HEK293 (cell line): Measurements from ENCODE around the gene POFUT2.

Experiments
- KLF10 ChIP-seq: fragments of 450-650 bp; IDR thresholded peaks from 2 replicates; pipeline ENCODE4 v1.5.1; 2018; ENCODE audit warnings: missing biosample characterization, mild to moderate bottlenecking, missing genetic modification characterization
- PATZ1 ChIP-seq: fragments of 450-650 bp; formaldehyde crosslinking; IDR thresholded peaks from 2 replicates; pipeline ENCODE4 v1.5.1; 2016; ENCODE audit warnings: missing biosample characterization, missing genetic modification characterization
- RBAK ChIP-seq: fragments of 450-650 bp; formaldehyde crosslinking; IDR thresholded peaks from 2 replicates; pipeline ENCODE4 v1.5.1; 2016; ENCODE audit warnings: missing biosample characterization, missing genetic modification characterization
- YY1 ChIP-seq: fragments of 450-650 bp; formaldehyde crosslinking; IDR thresholded peaks from 2 replicates; pipeline ENCODE4 v1.5.1; 2018; ENCODE audit warnings: missing biosample characterization, missing genetic modification characterization
- ZBTB10 ChIP-seq: fragments of 450-650 bp; formaldehyde crosslinking; IDR thresholded peaks from 2 replicates; pipeline ENCODE4 v1.5.1; 2016; ENCODE audit warnings: missing biosample characterization, missing genetic modification characterization
- ZNF274 ChIP-seq, 2 experiments: fragments of 200-500 bp in 1 of 2; fragments of 450-650 bp in 1 of 2; sonication (Bioruptor generic) in 1 of 2; formaldehyde crosslinking in 1 of 2; IDR thresholded peaks; 2 replicates each; pipeline versions ENCODE4 v1.5.1 to v1.6.1; 2014 to 2016; ENCODE audit warnings: borderline replicate concordance in 1 of 2, inconsistent platforms in 1 of 2, low read length in 1 of 2, missing biosample characterization in 1 of 2, missing genetic modification characterization in 1 of 2
- TF ChIP-seq, protein P1 (sequence below): fragments of 450-650 bp; formaldehyde crosslinking; conservative IDR thresholded peaks from 2 replicates; pipeline ENCODE4 v1.5.1; 2016; ENCODE audit warnings: low read depth, missing biosample characterization, missing genetic modification characterization
- TF ChIP-seq, protein P2 (sequence below): fragments of 450-650 bp; formaldehyde crosslinking; IDR thresholded peaks from 2 replicates; pipeline ENCODE4 v1.5.1; 2016; ENCODE audit warnings: missing biosample characterization, missing genetic modification characterization
- TF ChIP-seq, protein P3 (sequence below): fragments of 450-650 bp; formaldehyde crosslinking; IDR thresholded peaks from 2 replicates; pipeline ENCODE4 v1.5.1; 2016; ENCODE audit warnings: missing biosample characterization, missing genetic modification characterization
- TF ChIP-seq, protein P4 (sequence below): fragments of 450-650 bp; formaldehyde crosslinking; IDR thresholded peaks from 2 replicates; pipeline ENCODE4 v1.5.1; 2016; ENCODE audit warnings: missing biosample characterization, missing genetic modification characterization, low read depth
- TF ChIP-seq, protein P5 (sequence below): fragments of 450-650 bp; formaldehyde crosslinking; IDR thresholded peaks from 2 replicates; pipeline ENCODE4 v1.5.1; 2016; ENCODE audit warnings: missing biosample characterization, missing genetic modification characterization

DNA sequence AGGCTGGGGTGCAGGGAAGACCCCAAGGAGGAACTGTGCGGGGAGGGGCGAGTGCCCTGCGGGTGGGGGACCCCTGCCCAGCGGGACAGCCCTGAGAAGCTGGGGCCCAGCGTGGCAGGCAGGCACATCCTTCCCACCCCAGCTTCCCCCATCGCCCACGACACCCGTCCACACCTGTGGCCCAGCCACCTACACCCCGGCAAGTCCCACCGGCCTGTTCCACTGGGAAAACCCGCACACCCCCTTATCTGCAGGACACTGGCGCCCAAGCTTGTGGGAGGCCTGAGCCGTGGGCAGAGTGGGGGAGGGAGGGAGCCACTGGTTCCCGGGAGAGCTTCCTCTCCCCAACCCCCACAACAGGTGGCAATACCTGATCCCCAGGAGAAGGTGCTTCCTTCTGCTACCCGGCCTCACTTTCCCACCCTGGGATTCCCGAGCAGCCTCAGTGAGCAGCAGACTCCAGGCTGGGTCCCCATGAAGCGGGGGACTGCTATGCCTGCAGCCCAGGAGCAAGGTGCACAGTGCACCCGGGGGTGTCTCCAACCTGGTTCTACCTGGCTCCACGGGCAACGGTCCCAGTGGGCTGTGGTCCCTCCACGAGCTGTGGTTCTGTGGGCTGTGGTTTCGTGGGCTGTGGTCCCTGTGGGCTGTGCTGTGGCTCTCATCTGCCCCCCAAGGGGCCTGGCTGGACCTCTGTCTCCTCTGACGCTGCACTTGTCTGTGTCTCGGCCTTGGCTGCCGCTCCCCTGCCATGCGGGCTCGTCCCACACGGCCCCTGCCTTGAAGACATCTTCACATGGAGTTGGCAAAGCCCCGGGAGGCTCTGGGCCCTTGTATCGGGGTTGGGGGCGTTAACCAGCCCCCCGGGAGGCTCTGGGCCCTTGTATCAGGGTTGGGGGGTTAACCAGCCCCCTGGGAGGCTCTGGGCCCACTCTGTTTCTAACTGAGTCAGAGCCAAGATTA, 37.8 kb upstream of the POFUT2 start:
- TF ChIP-seq, protein P1, sequence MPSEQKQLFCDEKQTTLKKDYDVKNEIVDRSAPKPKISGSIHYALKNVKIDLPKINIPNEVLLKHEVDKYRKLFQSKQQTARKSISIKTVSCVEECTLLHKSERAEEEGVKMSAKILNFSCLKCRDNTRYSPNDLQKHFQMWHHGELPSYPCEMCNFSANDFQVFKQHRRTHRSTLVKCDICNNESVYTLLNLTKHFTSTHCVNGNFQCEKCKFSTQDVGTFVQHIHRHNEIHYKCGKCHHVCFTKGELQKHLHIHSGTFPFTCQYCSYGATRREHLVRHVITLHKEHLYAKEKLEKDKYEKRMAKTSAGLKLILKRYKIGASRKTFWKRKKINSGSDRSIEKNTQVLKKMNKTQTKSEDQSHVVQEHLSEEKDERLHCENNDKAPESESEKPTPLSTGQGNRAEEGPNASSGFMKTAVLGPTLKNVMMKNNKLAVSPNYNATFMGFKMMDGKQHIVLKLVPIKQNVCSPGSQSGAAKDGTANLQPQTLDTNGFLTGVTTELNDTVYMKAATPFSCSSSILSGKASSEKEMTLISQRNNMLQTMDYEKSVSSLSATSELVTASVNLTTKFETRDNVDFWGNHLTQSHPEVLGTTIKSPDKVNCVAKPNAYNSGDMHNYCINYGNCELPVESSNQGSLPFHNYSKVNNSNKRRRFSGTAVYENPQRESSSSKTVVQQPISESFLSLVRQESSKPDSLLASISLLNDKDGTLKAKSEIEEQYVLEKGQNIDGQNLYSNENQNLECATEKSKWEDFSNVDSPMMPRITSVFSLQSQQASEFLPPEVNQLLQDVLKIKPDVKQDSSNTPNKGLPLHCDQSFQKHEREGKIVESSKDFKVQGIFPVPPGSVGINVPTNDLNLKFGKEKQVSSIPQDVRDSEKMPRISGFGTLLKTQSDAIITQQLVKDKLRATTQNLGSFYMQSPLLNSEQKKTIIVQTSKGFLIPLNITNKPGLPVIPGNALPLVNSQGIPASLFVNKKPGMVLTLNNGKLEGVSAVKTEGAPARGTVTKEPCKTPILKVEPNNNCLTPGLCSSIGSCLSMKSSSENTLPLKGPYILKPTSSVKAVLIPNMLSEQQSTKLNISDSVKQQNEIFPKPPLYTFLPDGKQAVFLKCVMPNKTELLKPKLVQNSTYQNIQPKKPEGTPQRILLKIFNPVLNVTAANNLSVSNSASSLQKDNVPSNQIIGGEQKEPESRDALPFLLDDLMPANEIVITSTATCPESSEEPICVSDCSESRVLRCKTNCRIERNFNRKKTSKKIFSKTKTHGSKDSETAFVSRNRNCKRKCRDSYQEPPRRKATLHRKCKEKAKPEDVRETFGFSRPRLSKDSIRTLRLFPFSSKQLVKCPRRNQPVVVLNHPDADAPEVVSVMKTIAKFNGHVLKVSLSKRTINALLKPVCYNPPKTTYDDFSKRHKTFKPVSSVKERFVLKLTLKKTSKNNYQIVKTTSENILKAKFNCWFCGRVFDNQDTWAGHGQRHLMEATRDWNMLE (tag by site-specific recombination), result no peak
- TF ChIP-seq, protein P2, sequence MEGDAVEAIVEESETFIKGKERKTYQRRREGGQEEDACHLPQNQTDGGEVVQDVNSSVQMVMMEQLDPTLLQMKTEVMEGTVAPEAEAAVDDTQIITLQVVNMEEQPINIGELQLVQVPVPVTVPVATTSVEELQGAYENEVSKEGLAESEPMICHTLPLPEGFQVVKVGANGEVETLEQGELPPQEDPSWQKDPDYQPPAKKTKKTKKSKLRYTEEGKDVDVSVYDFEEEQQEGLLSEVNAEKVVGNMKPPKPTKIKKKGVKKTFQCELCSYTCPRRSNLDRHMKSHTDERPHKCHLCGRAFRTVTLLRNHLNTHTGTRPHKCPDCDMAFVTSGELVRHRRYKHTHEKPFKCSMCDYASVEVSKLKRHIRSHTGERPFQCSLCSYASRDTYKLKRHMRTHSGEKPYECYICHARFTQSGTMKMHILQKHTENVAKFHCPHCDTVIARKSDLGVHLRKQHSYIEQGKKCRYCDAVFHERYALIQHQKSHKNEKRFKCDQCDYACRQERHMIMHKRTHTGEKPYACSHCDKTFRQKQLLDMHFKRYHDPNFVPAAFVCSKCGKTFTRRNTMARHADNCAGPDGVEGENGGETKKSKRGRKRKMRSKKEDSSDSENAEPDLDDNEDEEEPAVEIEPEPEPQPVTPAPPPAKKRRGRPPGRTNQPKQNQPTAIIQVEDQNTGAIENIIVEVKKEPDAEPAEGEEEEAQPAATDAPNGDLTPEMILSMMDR (tag by site-specific recombination), result no peak
- TF ChIP-seq, protein P3, sequence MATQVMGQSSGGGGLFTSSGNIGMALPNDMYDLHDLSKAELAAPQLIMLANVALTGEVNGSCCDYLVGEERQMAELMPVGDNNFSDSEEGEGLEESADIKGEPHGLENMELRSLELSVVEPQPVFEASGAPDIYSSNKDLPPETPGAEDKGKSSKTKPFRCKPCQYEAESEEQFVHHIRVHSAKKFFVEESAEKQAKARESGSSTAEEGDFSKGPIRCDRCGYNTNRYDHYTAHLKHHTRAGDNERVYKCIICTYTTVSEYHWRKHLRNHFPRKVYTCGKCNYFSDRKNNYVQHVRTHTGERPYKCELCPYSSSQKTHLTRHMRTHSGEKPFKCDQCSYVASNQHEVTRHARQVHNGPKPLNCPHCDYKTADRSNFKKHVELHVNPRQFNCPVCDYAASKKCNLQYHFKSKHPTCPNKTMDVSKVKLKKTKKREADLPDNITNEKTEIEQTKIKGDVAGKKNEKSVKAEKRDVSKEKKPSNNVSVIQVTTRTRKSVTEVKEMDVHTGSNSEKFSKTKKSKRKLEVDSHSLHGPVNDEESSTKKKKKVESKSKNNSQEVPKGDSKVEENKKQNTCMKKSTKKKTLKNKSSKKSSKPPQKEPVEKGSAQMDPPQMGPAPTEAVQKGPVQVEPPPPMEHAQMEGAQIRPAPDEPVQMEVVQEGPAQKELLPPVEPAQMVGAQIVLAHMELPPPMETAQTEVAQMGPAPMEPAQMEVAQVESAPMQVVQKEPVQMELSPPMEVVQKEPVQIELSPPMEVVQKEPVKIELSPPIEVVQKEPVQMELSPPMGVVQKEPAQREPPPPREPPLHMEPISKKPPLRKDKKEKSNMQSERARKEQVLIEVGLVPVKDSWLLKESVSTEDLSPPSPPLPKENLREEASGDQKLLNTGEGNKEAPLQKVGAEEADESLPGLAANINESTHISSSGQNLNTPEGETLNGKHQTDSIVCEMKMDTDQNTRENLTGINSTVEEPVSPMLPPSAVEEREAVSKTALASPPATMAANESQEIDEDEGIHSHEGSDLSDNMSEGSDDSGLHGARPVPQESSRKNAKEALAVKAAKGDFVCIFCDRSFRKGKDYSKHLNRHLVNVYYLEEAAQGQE (tag by site-specific recombination), result no peak
- TF ChIP-seq ZNF274 (IDR thresholded peaks at IDR 0.05; ENCODE audit: low read length) (no peak), ZNF274 (tag by site-specific recombination; IDR thresholded peaks at IDR 0.05; ENCODE audit: borderline replicate concordance) (no peak), KLF10 (tag by site-specific recombination) (no peak), YY1 (tag by site-specific recombination) (no peak), PATZ1 (tag by site-specific recombination) (no peak), ZBTB10 (tag by site-specific recombination) (no peak), RBAK (no peak)
- TF ChIP-seq, protein P4, sequence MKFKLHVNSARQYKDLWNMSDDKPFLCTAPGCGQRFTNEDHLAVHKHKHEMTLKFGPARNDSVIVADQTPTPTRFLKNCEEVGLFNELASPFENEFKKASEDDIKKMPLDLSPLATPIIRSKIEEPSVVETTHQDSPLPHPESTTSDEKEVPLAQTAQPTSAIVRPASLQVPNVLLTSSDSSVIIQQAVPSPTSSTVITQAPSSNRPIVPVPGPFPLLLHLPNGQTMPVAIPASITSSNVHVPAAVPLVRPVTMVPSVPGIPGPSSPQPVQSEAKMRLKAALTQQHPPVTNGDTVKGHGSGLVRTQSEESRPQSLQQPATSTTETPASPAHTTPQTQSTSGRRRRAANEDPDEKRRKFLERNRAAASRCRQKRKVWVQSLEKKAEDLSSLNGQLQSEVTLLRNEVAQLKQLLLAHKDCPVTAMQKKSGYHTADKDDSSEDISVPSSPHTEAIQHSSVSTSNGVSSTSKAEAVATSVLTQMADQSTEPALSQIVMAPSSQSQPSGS (tag by site-specific recombination), result no peak
- TF ChIP-seq, protein P5, sequence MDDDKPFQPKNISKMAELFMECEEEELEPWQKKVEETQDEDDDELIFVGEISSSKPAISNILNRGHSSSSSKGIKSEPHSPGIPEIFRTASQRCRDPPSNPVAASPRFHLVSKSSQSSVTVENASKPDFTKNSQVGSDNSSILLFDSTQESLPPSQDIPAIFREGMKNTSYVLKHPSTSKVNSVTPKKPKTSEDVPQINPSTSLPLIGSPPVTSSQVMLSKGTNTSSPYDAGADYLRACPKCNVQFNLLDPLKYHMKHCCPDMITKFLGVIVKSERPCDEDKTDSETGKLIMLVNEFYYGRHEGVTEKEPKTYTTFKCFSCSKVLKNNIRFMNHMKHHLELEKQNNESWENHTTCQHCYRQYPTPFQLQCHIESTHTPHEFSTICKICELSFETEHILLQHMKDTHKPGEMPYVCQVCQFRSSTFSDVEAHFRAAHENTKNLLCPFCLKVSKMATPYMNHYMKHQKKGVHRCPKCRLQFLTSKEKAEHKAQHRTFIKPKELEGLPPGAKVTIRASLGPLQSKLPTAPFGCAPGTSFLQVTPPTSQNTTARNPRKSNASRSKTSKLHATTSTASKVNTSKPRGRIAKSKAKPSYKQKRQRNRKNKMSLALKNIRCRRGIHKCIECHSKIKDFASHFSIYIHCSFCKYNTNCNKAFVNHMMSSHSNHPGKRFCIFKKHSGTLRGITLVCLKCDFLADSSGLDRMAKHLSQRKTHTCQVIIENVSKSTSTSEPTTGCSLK (tag by site-specific recombination), result no peak
